ENCODE measurements around the gene AKAP9. TPM values are rescaled to one million over a fixed set of nuclear protein-coding genes. Genes with fewer than 3 reads are reported as not detected.
"Not testable (repeated sequence)": the region's sequence is repeated elsewhere in the genome, so short reads cannot be mapped to it uniquely, and the experiment has no call there.

The AKAP9 gene
- total RNA-seq, 2 donors from 2014 or later, result 70.0 to 93.9 TPM

DNA sequence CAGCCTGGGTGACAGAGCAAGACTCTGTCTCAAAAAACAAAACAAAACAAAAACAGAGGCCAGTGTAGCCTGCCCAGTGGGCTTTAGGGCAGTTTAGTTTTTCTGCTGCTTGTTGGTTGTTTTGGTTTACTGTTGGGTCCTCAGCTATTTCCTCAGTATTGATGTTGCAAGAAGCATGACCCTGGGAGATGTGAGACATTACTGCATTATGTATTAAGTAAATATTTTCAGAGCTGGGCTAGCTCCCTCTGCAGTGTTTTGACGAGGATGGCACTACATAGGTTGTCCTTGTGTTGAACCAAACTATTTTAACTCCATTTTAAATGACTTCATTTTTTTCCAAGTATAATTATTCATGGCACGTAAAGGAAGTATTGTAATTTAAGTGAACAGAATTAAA lies 4.8 kb downstream of the AKAP9 start:
- H3K36me3 ChIP-seq (replicated peaks in 1 of 2; ENCODE audit: insufficient read depth in 1 of 2, low read depth in 2 of 2), result no peaks in the 10 kb centered on the region
- no peaks in the 10 kb centered on the region for H3K9me3 ChIP-seq
- DNase-seq (peak in 2 of 4 donors; percentile 13 to 24), ATAC-seq (peak; percentile 21)
- 33% methylated on average over 2 of the region's 2 CpGs for WGBS, 2 donors
- intact Hi-C loops (cut with DNase I), result no loop called here
- no peak for TF ChIP-seq POLR2A (IDR thresholded peaks at IDR 0.05)
- TF ChIP-seq, protein P1, sequence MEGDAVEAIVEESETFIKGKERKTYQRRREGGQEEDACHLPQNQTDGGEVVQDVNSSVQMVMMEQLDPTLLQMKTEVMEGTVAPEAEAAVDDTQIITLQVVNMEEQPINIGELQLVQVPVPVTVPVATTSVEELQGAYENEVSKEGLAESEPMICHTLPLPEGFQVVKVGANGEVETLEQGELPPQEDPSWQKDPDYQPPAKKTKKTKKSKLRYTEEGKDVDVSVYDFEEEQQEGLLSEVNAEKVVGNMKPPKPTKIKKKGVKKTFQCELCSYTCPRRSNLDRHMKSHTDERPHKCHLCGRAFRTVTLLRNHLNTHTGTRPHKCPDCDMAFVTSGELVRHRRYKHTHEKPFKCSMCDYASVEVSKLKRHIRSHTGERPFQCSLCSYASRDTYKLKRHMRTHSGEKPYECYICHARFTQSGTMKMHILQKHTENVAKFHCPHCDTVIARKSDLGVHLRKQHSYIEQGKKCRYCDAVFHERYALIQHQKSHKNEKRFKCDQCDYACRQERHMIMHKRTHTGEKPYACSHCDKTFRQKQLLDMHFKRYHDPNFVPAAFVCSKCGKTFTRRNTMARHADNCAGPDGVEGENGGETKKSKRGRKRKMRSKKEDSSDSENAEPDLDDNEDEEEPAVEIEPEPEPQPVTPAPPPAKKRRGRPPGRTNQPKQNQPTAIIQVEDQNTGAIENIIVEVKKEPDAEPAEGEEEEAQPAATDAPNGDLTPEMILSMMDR (IDR thresholded peaks at IDR 0.05), result no peak
- H3K27ac ChIP-seq, result peak overlapping the region in 2 of 4 donors; percentile 19 to 54
- no peak overlapping the region for H3K4me3 ChIP-seq
- H3K27me3 ChIP-seq, result no peaks in the 10 kb centered on the region
- H3K4me1 ChIP-seq, result peaks cover 42% of the 10 kb centered on the region

DNA sequence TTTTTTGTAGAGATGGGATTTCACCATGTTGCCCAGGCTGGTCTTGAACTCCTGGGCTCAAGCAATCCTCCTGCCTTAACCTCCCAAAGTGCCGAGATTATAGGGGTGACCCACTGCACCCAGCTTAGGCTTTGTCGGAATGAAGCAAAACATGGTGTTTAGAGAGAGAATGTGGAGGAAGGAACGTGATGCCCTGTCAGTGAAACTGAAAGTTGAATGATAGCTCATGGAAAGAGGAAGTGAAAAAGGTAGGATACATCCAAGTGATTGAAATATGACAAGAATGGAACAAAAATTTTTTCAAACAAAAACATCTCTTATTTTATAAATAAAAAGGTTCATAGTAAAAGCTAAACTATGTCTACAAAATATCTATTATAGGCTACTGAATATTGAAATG lies 5.9 kb downstream of the AKAP9 start:
- 65 to 70% methylated on average over 3 of the region's 3 CpGs for WGBS, 2 donors
- no peak for ATAC-seq
- no peak overlapping the region for H3K27ac ChIP-seq
- DNase-seq, result no peak
- H3K4me1 ChIP-seq, result peaks cover 42% of the 10 kb centered on the region
- intact Hi-C loops (cut with DNase I), result no loop called here
- no peak overlapping the region for H3K4me3 ChIP-seq
- no peaks in the 10 kb centered on the region for H3K36me3 ChIP-seq (replicated peaks in 1 of 2; ENCODE audit: insufficient read depth in 1 of 2, low read depth in 2 of 2)
- no peaks in the 10 kb centered on the region for H3K27me3 ChIP-seq
- no peaks in the 10 kb centered on the region for H3K9me3 ChIP-seq
- TF ChIP-seq, protein P1 (IDR thresholded peaks at IDR 0.05), result no peak
- TF ChIP-seq POLR2A (IDR thresholded peaks at IDR 0.05), result no peak

DNA sequence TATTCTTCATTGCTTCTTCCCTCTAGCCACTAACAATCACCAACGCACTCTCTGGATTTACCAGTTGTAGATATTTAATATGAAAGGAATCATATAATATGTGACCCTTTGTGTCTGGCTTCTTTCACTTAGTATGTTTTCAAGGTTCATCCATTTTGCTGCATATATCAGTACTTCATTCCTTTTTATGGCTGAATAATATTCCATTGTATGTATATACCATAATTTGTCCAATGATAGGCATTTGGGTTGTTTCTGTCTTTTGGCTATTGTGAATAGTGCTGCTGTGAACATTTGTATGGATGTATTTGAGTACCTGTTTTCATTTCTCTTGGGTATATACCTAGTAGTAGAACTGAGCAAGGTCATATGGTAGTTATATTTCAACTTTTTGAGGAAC lies 7.3 kb downstream of the AKAP9 start:
- ATAC-seq (no peak), DNase-seq (no peak)
- peaks cover 44% of the 10 kb centered on the region for H3K4me1 ChIP-seq
- no peaks in the 10 kb centered on the region for H3K27me3 ChIP-seq
- intact Hi-C loops (cut with DNase I), result no loop called here
- TF ChIP-seq POLR2A (IDR thresholded peaks at IDR 0.05), result no peak
- TF ChIP-seq, protein P1 (IDR thresholded peaks at IDR 0.05), result no peak
- 97 to 100% methylated on average over 1 of the region's 1 CpG for WGBS, 2 donors
- H3K36me3 ChIP-seq (replicated peaks in 1 of 2; ENCODE audit: insufficient read depth in 1 of 2, low read depth in 2 of 2), result no peaks in the 10 kb centered on the region
- no peaks in the 10 kb centered on the region for H3K9me3 ChIP-seq
- no peak overlapping the region for H3K4me3 ChIP-seq
- H3K27ac ChIP-seq, result no peak overlapping the region

DNA sequence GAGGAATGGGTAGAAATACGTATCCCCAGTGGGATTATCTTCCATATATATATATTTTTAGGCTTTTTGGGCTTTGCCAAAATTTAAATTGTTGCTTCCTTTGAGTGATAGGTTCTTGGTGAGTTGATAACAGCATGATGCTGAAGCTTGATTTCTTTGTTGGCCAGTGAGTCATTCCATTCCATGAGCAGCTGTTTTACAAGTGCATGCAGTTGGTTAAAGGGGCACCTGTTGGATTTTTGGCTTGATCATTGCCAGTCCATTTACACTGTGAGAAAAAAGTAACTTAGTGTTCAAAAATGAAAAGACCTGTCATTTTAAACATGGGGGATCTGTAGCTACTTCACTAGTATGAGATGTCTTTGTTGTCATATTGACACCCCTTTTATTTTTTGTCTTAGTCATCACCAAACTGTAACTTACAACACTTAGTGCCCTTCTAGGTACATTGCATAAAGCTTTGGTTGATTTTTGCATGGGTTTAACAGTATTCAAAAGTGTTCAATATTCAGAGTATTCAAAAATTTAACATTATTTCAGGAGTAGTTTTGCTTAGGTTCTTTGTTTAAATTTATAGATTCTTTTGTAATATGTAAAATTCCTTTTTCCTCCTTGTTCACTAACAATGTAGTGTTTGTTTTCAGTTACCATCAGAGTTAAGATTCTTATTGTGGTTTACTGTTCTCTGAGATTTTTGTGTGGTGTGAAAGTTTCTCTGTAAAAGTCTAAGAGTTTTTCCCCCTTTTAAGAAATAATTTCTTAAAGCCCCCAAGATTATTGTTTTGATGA lies 8.8 kb downstream of the AKAP9 start:
- TF ChIP-seq, protein P1 (IDR thresholded peaks at IDR 0.05), result no peak
- TF ChIP-seq POLR2A (IDR thresholded peaks at IDR 0.05), result no peak
- ATAC-seq (no peak), DNase-seq (no peak)
- Histone ChIP-seq H3K9me3 (no peaks in the 10 kb centered on the region), H3K4me3 (no peak overlapping the region), H3K36me3 (replicated peaks in 1 of 2; ENCODE audit: insufficient read depth in 1 of 2, low read depth in 2 of 2) (no peaks in the 10 kb centered on the region), H3K27me3 (no peaks in the 10 kb centered on the region), H3K27ac (no peak overlapping the region), H3K4me1 (peaks cover 43% of the 10 kb centered on the region)
- 96 to 100% methylated on average over 1 of the region's 1 CpG for WGBS, 2 donors
- intact Hi-C loops (cut with DNase I), result no loop called here

DNA sequence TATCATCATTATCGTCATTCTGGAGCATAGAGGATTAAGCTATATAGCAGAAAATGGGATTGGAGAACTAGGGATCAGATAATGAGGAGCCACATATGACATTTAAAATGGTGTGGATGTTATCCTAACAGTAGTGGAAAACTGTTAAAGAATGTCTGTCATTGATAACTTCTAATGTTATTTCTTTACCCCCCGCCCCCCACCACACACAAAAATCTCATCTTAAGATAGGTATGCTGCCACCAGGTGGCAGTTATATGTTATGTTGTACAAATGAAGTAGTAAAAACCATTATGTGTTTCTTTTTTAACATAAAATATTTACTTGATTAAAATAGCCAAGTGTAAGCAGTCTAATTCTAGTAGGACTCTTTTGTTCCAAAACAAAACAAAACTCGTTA lies 13.0 kb downstream of the AKAP9 start:
- no peak overlapping the region for H3K27ac ChIP-seq
- no peaks in the 10 kb centered on the region for H3K9me3 ChIP-seq
- DNase-seq, result no peak
- H3K27me3 ChIP-seq, result no peaks in the 10 kb centered on the region
- H3K4me1 ChIP-seq, result peaks cover 51% of the 10 kb centered on the region
- WGBS, 2 donors, result 94 to 96% methylated on average over 3 of the region's 3 CpGs
- TF ChIP-seq POLR2A (IDR thresholded peaks at IDR 0.05), result no peak
- TF ChIP-seq, protein P1 (IDR thresholded peaks at IDR 0.05), result no peak
- H3K4me3 ChIP-seq, result no peak overlapping the region
- no peaks in the 10 kb centered on the region for H3K36me3 ChIP-seq (replicated peaks in 1 of 2; ENCODE audit: insufficient read depth in 1 of 2, low read depth in 2 of 2)
- intact Hi-C loops (cut with DNase I), result no loop called here
- no peak for ATAC-seq

DNA sequence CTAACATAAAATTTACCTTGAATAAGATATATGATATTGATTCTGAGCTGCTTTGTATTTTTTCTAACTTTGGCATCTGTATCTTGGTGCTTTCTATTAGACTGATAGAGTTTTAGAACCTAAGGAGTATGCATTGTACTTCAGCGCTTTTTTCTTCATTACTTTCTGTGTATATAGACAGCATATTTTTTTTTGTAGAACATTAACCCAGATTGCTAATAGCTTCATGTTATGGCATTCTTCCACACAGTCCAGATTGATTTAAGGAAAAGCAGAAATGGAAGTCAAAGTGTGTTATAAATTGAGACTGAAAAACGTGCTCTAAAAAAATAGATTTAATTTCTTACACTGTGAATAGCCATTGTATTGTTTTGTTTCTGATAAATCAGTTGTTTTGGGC lies 15.8 kb downstream of the AKAP9 start:
- H3K27me3 ChIP-seq; ATAC-seq; DNase-seq; H3K27ac ChIP-seq; H3K36me3 ChIP-seq (replicated peaks in 1 of 2; ENCODE audit: insufficient read depth in 1 of 2, low read depth in 2 of 2); intact Hi-C loops (cut with DNase I); H3K4me3 ChIP-seq; H3K9me3 ChIP-seq: not testable (repeated sequence)
- WGBS, 2 donors, result 26 to 34% methylated on average over 2 of the region's 2 CpGs
- peaks cover 37% of the 10 kb centered on the region for H3K4me1 ChIP-seq

All from body of pancreas (tissue), 4 donors.